HG02840 (cell line): ENCODE data around the gene PRMT7.

Experiments used
- ATAC-seq: cut with Tn5 transposase; IDR thresholded peaks from one replicate; pipeline ENCODE4 v1.9.1; 2021; ENCODE audit warnings: mild to moderate bottlenecking, moderate library complexity, moderate number of reproducible peaks; ENCODE audit not compliant: unreplicated experiment, low FRiP score

Gene PRMT7

GRCh38 chr16:68387301-68387700, 76.5 kb downstream of the PRMT7 start:
- no peak for ATAC-seq

DNA sequence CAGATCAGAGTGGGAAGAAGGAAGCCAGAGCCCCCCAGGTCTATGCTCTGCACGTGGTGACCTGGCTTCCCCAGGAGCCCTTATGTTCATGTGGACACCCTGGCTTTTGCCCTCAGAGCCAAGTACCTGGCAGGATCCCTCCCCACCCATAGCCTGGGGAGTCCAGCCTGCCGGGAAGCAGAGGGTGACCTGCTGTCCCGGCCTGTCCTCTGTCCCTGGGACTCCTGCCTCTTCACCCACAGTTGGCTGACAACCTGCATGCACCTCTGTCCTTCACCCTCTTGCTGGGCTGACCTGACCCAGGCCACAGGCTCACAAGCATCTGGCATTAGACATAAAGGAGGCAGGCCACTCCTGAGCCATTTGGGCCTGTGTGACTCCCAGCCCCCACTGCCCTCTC, 77.3 kb downstream of the PRMT7 start:
- no peak for ATAC-seq

GRCh38 chr16:68389006-68389405, 78.2 kb downstream of the PRMT7 start:
- no peak for ATAC-seq

DNA sequence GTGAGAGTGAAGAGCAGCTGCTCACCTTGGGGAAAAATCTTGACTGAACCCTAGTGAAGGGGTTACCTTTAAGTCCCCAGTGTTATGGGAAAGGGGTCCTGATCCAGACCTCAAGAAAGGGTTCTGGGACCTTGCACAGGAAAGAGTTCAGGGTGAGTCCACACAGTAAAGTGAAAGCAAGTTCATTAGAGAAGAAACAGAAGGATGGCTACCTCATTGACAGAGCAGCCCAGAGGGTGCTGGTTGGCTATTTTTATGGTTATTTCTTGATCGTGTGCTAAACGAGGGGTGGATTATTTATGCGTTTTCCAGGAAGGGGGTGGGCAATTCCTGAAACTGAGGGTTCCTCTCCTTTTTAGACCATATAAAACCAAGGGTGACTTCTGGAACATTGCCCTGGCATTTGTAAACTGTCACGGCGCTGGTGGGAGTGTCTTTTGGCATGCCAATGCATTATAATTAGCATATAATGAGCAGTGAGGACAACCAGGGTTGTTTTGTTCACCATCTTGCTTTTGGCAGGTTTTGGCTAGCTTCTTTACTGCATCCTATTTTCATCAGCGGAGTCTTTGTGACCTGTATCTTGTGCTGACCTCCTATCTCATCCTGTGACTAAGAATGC, 79.0 kb downstream of the PRMT7 start:
- no peak for ATAC-seq

DNA sequence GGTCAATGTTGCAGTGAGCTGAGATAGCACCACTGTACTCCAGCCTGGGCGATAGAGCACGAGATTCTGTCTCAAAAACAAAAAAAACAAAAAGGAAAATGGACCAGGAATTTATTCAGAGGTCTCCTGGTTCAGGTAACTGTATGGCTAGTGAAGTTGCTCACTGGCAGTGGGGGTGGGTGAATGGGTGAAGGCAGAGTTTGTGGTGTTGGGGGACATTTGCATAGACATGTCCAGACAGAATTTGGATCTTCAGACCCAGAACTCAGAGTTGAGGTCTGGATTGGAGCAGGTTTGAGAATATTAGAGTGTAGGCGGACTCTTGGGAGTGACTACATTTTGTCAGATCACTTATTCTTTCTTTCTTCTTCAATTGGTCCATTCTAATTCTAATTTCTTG, 82.5 kb downstream of the PRMT7 start:
- no peak for ATAC-seq

DNA sequence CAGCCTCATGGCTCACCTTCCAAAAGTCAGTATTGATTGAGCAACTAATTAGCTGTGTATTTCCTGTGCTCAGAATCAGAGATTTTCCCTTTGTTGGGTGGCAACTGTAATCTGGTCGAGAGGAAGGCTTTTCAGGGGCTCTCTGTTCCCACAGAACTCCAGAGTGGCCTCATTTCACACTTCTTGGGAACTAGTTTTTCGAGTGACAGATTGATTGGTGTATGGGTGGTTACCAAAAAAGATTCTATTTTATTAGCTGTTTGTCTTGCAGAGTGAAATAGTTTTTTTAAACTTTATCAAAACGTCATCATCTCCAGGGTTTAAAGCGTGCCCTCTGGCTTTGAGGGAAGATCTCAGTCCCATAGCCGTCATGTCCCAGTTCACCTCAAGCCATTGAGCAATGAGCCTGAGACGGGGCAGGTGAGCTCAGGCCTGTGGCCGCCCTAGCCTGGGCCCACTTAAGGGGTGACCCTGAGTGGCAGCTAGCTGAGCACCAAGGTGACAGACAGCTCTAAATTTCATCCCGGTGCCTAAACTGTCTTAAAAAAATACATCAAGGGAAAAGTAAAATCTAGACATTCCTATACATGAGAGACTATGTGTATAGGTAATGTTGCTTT, 84.5 kb downstream of the PRMT7 start:
- no peak for ATAC-seq

DNA sequence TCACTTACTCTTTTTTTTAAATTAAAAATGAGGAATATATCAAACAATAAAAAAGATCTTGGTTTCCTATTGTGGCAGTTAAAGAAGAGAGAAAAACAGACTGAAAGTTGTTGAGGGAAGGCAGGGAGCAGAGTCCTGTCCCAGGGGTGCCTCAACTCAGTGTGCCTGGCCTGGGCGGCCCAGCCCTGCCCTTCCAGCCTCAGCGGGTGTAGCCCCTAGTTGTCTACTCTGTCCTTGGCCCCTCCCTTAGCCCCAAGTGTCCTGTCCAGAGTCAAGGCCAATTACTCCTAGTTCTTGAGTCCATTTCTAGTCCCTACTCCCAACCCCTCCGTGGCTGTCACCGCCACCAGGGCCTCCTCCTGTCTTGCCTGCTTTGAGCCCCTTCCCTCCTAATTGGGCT, 85.0 kb downstream of the PRMT7 start:
- no peak for ATAC-seq

GRCh38 chr16:68396481-68396880, 85.7 kb downstream of the PRMT7 start:
- no peak for ATAC-seq

DNA sequence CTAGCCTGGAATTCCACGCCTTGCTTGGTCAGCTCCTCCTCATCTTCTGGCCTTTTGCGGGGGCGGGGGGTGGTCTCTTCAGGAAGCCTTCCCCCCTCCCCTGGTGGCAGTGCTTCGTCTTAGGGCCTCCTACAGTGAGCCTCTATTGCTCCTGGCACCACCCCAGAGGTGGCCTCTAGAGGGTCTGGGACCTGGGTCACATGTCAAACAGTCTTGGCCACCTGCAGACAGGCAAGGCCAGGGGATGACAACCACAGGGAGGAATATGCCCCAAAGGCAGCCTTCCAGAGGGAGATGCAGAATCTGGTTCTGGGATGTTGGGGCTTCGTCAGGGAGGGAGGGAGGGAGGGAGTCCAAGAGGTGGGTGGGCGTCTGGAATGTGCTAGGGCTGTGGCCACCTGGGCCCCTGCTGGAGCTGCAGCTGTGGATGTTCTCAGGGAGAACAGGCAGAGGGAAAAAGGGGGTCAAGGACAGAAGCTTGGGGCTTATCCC, 86.9 kb downstream of the PRMT7 start:
- no peak for ATAC-seq

- ATAC-seq, result no peak
These were observed 88.6 kb downstream of the PRMT7 start for GRCh38 chr16:68399456-68399855.

GRCh38 chr16:68400083-68400923, 89.5 kb downstream of the PRMT7 start:
- no peak for ATAC-seq

DNA sequence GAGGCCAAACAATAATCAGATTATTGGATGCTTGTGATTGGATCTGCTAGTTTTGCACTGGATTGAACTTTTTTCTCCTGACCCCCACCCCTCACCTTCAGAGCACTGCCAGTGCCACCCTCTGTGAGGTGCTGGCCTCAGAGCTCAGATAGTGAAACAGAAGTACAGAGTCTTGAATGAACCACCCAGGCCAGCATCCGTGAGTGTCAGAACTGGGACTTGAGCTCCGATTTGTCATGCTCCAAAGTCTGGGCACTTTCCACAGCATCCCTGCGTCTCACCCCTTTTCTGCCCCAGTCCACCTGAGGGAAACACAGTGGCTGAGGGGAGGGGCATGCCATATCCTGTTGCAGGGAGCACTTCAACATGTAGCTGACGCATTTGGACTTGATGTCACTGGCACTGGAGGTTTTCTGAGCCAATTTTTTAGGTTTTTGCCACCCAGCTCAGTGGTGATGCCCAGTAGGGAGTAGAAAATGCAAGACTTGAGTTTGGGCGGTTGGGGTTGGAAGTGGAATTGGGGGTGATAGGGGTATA, 90.2 kb downstream of the PRMT7 start:
- ATAC-seq, result no peak

DNA sequence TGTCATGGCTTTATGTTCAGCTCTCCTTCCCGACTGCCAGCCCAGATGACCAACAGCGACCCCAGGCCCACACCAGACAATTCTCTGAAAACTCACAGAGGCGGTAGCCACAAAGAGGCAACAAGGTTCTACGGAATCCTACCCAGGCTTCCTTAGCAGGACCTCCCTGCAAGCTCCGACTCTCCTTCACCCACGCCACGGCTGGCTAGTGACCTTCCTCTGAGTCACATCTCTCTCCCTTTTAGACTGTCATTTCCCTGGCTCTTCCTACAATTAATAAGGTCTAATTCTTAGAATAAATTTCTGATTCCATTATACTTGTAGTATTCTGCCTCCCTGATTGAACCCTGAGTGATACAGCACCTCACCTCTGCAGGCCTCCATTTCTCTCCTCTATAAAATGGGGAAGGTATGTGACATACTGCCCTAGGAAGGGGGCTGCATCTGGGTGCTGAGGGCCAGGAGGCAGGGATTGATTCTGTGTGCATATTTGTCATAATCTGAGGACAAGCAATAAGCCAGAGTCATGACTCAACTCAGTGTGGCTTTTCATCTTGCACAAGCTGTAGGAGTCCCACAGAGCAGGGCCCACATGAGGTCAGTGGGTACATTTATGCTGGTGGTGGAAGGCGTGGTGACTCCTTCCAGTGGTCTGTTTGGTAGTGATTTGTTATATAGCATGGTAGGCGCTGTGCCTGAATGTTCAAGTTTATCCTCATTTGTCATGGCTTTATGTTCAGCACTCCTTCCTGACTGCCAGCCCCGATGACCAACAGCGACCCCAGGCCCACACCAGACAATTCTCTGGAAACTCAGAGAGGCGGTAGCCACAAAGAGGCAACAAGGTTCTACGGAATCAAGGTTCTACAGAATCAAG, 91.3 kb downstream of the PRMT7 start:
- no peak for ATAC-seq

DNA sequence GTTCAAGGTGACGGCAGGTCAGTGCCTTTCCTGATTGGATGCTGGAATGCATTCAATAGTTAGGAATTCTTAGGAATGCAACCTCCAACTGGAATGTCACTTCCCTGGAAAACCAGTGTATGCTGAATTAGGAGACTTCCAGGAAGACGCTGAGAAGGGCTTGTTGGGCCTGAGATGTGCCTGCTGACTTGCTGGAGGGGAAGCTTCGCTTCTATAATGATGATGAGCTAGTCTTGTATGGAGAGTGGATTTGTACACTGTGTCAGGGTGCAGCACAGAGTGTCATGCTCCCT, 91.9 kb downstream of the PRMT7 start:
- no peak for ATAC-seq

- ATAC-seq, result no peak
These were observed 92.4 kb downstream of the PRMT7 start for GRCh38 chr16:68403177-68403576.

DNA sequence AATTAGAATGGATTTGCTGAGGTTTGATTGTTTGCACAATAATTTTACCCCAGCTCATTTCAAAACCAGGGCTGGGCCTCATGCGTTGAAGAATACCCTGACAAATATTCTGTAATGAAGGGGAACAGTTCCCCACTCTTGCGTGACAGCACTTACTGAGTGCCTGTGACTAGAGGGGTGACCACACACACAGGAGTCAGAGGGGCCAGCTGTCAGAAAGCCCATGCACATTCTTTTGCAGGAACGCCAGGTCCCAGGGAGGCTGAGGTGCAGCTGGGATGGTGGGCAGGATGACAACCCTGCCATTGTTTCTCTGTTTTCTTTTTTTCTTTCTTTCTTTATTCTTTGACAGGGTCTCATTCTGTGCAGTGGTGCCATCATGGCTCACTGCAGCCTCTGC, 92.9 kb downstream of the PRMT7 start:
- ATAC-seq, result no peak

GRCh38 chr16:68404736-68405345, 94.0 kb downstream of the PRMT7 start:
- ATAC-seq, result no peak

- ATAC-seq, result no peak
These were observed 95.8 kb downstream of the PRMT7 start for GRCh38 chr16:68406458-68407152.
